LNCaP clone FGC (cell line): ENCODE data around the gene KIAA1217.

Experiments
- DNase-seq: peaks from one replicate; pipeline ENCODE4 v3.0.0-alpha.2; 2011; ENCODE audit warnings: low read depth
- H3K4me3 ChIP-seq: 2 replicates; pipeline ENCODE4 v1.5.1; 2011; ENCODE audit warnings: mild to moderate bottlenecking, low read depth, low read length, control low read depth
- CTCF ChIP-seq: IDR thresholded peaks from 2 replicates; pipeline ENCODE4 v1.5.1; 2012; ENCODE audit warnings: mild to moderate bottlenecking; ENCODE audit not compliant: control insufficient read depth, insufficient read depth; ENCODE audit errors: extremely low read depth

KIAA1217 gene

GRCh38 chr10:24307696-24308485, 99.0 kb downstream of the KIAA1217 start:
- DNase-seq = no peak
- no peak for TF ChIP-seq CTCF
- no peak overlapping the region for H3K4me3 ChIP-seq

- no peak for TF ChIP-seq CTCF
These were observed 101.2 kb downstream of the KIAA1217 start for GRCh38 chr10:24310104-24310503.

GRCh38 chr10:24311888-24312287, 103.0 kb downstream of the KIAA1217 start:
- no peak overlapping the region for H3K4me3 ChIP-seq
- TF ChIP-seq CTCF = no peak
- DNase-seq = no peak

More at GRCh38 chr10:24310104-24310503, 101.2 kb downstream of the KIAA1217 start:
- H3K4me3 ChIP-seq = no peak overlapping the region
- no peak for DNase-seq

GRCh38 chr10:24313283-24313682, 104.3 kb downstream of the KIAA1217 start:
- no peak for DNase-seq
- no peak for TF ChIP-seq CTCF
- no peak overlapping the region for H3K4me3 ChIP-seq

GRCh38 chr10:24315211-24315610, 106.3 kb downstream of the KIAA1217 start:
- DNase-seq = no peak
- H3K4me3 ChIP-seq = no peak overlapping the region
- TF ChIP-seq CTCF = no peak

GRCh38 chr10:24318517-24318916, 109.6 kb downstream of the KIAA1217 start:
- no peak overlapping the region for H3K4me3 ChIP-seq
- DNase-seq = no peak
- no peak for TF ChIP-seq CTCF

GRCh38 chr10:24320373-24320772, 111.4 kb downstream of the KIAA1217 start:
- TF ChIP-seq CTCF = no peak
- H3K4me3 ChIP-seq = no peak overlapping the region
- DNase-seq = no peak
